ENCODE data around the gene ELOVL6.

DNA sequence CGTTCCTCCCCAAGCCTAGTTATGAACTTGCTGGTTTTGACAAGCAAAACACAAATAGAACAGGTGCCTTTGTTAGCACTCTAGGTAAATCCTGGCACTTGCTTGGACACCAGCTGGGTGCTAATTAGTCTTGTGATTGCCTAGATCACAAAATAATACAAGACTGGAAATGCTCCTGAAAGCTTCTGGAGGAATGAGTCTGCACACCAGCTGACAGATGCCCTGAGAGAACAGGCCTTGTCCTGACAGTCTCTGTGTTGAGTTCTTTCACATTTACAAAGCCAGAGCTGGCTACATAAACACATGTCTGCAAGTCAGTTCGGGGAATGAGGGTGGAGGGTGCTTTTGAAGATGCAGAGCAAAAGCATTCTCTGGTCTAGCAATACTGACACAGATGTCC is 93.8 kb downstream of the ELOVL6 start:
- TF ChIP-seq, protein P1, sequence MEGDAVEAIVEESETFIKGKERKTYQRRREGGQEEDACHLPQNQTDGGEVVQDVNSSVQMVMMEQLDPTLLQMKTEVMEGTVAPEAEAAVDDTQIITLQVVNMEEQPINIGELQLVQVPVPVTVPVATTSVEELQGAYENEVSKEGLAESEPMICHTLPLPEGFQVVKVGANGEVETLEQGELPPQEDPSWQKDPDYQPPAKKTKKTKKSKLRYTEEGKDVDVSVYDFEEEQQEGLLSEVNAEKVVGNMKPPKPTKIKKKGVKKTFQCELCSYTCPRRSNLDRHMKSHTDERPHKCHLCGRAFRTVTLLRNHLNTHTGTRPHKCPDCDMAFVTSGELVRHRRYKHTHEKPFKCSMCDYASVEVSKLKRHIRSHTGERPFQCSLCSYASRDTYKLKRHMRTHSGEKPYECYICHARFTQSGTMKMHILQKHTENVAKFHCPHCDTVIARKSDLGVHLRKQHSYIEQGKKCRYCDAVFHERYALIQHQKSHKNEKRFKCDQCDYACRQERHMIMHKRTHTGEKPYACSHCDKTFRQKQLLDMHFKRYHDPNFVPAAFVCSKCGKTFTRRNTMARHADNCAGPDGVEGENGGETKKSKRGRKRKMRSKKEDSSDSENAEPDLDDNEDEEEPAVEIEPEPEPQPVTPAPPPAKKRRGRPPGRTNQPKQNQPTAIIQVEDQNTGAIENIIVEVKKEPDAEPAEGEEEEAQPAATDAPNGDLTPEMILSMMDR (IDR thresholded peaks at IDR 0.05), result no peak
- no peak for TF ChIP-seq POLR2A (IDR thresholded peaks at IDR 0.05)

Data from testis (tissue), 2 donors.